SK-N-SH treated with all-trans-retinoic acid at 6 μM for 48 hours (cell line): ENCODE results near the gene DMAP1.

Source experiments
- ATAC-seq: fragments of 200-7000 bp; cut with Tn5 transposase; 3 replicates; pipeline ENCODE4 v1.9.1; 2020; ENCODE audit warnings: mild to moderate bottlenecking, moderate library complexity
- BACH2 ChIP-seq: fragments of 250-450 bp; sonication (Bioruptor Pico); IDR thresholded peaks from 2 replicates; pipeline ENCODE4 v1.9.0; 2021; ENCODE audit warnings: mild to moderate bottlenecking, borderline replicate concordance
- CREB5 ChIP-seq: fragments of 250-450 bp; sonication (Bioruptor Pico); IDR thresholded peaks from 2 replicates; pipeline ENCODE4 v1.5.1; 2020; ENCODE audit warnings: low read depth, mild to moderate bottlenecking, moderate library complexity
- CSDC2 ChIP-seq: fragments of 250-450 bp; sonication (Bioruptor Pico); IDR thresholded peaks from 2 replicates; pipeline ENCODE4 v1.5.0; 2020; ENCODE audit warnings: mild to moderate bottlenecking, moderate library complexity
- CSRNP3 ChIP-seq: fragments of 250-450 bp; sonication (Bioruptor Pico); IDR thresholded peaks from 2 replicates; pipeline ENCODE4 v1.5.1; 2021; ENCODE audit warnings: mild to moderate bottlenecking, moderate library complexity
- ESRRG ChIP-seq: fragments of 250-450 bp; sonication (Bioruptor Pico); IDR thresholded peaks from 2 replicates; pipeline ENCODE4 v1.6.1; 2021; ENCODE audit warnings: mild to moderate bottlenecking
- GLIS3 ChIP-seq: fragments of 250-450 bp; sonication (Bioruptor Pico); IDR thresholded peaks from 2 replicates; pipeline ENCODE4 v1.5.0; 2020; ENCODE audit warnings: mild to moderate bottlenecking, moderate library complexity
- ISL1 ChIP-seq: fragments of 250-450 bp; sonication (Bioruptor Pico); IDR thresholded peaks from 2 replicates; pipeline ENCODE4 v2.1.2; 2022; ENCODE audit warnings: mild to moderate bottlenecking, moderate library complexity
- OSR1 ChIP-seq: fragments of 250-450 bp; sonication (Bioruptor Pico); IDR thresholded peaks from 2 replicates; pipeline ENCODE4 v1.8.0; 2022; ENCODE audit warnings: moderate library complexity, mild to moderate bottlenecking, inconsistent platforms
- PATZ1 ChIP-seq: fragments of 250-450 bp; sonication (Bioruptor Pico); IDR thresholded peaks from 2 replicates; pipeline ENCODE4 v1.8.0; 2020; ENCODE audit warnings: mild to moderate bottlenecking, moderate library complexity, borderline replicate concordance
- POU6F1 ChIP-seq: fragments of 250-450 bp; sonication (Bioruptor Pico); IDR thresholded peaks from 2 replicates; pipeline ENCODE4 v1.8.0; 2021; ENCODE audit warnings: low read depth, mild to moderate bottlenecking, moderate library complexity, borderline replicate concordance
- PPARA ChIP-seq: fragments of 250-450 bp; sonication (Bioruptor Pico); IDR thresholded peaks from 2 replicates; pipeline ENCODE4 v1.5.0; 2020; ENCODE audit warnings: mild to moderate bottlenecking, borderline replicate concordance
- SNAI2 ChIP-seq: fragments of 250-450 bp; sonication (Bioruptor Pico); IDR thresholded peaks from 2 replicates; pipeline ENCODE4 v1.5.0; 2020; ENCODE audit warnings: mild to moderate bottlenecking, moderate library complexity
- TCF4 ChIP-seq: fragments of 250-450 bp; sonication (Bioruptor Pico); IDR thresholded peaks from 2 replicates; pipeline ENCODE4 v1.8.0; 2021; ENCODE audit warnings: mild to moderate bottlenecking, moderate library complexity, borderline replicate concordance
- TOX ChIP-seq: fragments of 250-450 bp; sonication (Bioruptor Pico); IDR thresholded peaks from 2 replicates; pipeline ENCODE4 v1.8.0; 2021; ENCODE audit warnings: mild to moderate bottlenecking, moderate library complexity, borderline replicate concordance
- TSHZ2 ChIP-seq: fragments of 250-450 bp; sonication (Bioruptor Pico); IDR thresholded peaks from 2 replicates; pipeline ENCODE4 v1.5.0; 2020; ENCODE audit warnings: mild to moderate bottlenecking, moderate library complexity
- ZC3H10 ChIP-seq: fragments of 250-450 bp; sonication (Bioruptor Pico); IDR thresholded peaks from 2 replicates; pipeline ENCODE4 v1.5.1; 2021; ENCODE audit warnings: mild to moderate bottlenecking, moderate library complexity
- ZFP3 ChIP-seq: fragments of 250-450 bp; sonication (Bioruptor Pico); IDR thresholded peaks from 2 replicates; pipeline ENCODE4 v1.5.0; 2020; ENCODE audit warnings: mild to moderate bottlenecking, moderate library complexity
- ZFP30 ChIP-seq: fragments of 450-650 bp; formaldehyde crosslinking; IDR thresholded peaks from 2 replicates; pipeline ENCODE4 v1.5.0; 2022; ENCODE audit warnings: mild to moderate bottlenecking, moderate library complexity
- ZNF565 ChIP-seq: fragments of 450-650 bp; formaldehyde crosslinking; conservative IDR thresholded peaks from 2 replicates; pipeline ENCODE4 v1.5.0; 2020; ENCODE audit warnings: low read depth, mild to moderate bottlenecking, moderate library complexity
- ZNF70 ChIP-seq: fragments of 450-650 bp; formaldehyde crosslinking; IDR thresholded peaks from 2 replicates; pipeline ENCODE4 v1.5.0; 2020; ENCODE audit warnings: mild to moderate bottlenecking, moderate library complexity

The DMAP1 gene

GRCh38 chr1:44220001-44220751 lies 6.9 kb downstream of the DMAP1 start:
- no peak for ATAC-seq
- TF ChIP-seq ISL1 (CRISPR knock-in tag) (no peak), CREB5 (no peak), PATZ1 (CRISPR knock-in tag) (no peak), ZFP3 (CRISPR knock-in tag) (no peak)

GRCh38 chr1:44220755-44221154 lies 7.5 kb downstream of the DMAP1 start:
- no peak for TF ChIP-seq POU6F1 (CRISPR knock-in tag)
- TF ChIP-seq ZC3H10 (CRISPR knock-in tag): no peak
- no peak for TF ChIP-seq TSHZ2 (CRISPR knock-in tag)
- TF ChIP-seq PATZ1 (CRISPR knock-in tag): no peak
- TF ChIP-seq CREB5: no peak
- TF ChIP-seq ZNF70: no peak
- no peak for TF ChIP-seq ZFP3 (CRISPR knock-in tag)
- TF ChIP-seq SNAI2: no peak
- no peak for TF ChIP-seq TOX (CRISPR knock-in tag)
- no peak for TF ChIP-seq BACH2 (CRISPR knock-in tag)
- TF ChIP-seq GLIS3 (CRISPR knock-in tag): no peak
- TF ChIP-seq TCF4 (CRISPR knock-in tag): no peak
- TF ChIP-seq ZFP30 (CRISPR knock-in tag): no peak
- no peak for TF ChIP-seq ESRRG
- TF ChIP-seq ISL1 (CRISPR knock-in tag): no peak
- no peak for TF ChIP-seq ZNF565 (CRISPR knock-in tag)
- no peak for TF ChIP-seq OSR1 (CRISPR knock-in tag)
- no peak for TF ChIP-seq PPARA (CRISPR knock-in tag)
- no peak for TF ChIP-seq CSDC2
- TF ChIP-seq CSRNP3 (CRISPR knock-in tag): no peak
- ATAC-seq: no peak
